HG03575 (cell line): ENCODE data around the gene LCE1C.

Source experiments
- ATAC-seq: cut with Tn5 transposase; IDR thresholded peaks from one replicate; pipeline ENCODE4 v1.9.1; 2021; ENCODE audit not compliant: unreplicated experiment, insufficient number of reproducible peaks, low FRiP score; ENCODE audit errors: extremely low read depth

Gene LCE1C

GRCh38 chr1:152806576-152806975, at the start of gene LCE1C:
Gene LCE1C, minus strand, starts transcription at chr1:152806651. Its CDS starts 1,173 bp downstream, at chr1:152805478.
- no peak for ATAC-seq

- ATAC-seq: no peak
Observed at GRCh38 chr1:152855661-152856060, 49.2 kb upstream of the LCE1C start.

- ATAC-seq: no peak
Observed at GRCh38 chr1:152842556-152842955, 36.1 kb upstream of the LCE1C start, which contains the start of gene LCE6A. Gene LCE6A, plus strand, starts transcription at chr1:152842856. Its CDS starts 665 bp downstream, at chr1:152843521.

- no peak for ATAC-seq
Observed at GRCh38 chr1:152836870-152837269, 30.4 kb upstream of the LCE1C start.

- ATAC-seq: no peak
Observed at GRCh38 chr1:152827173-152827572, 20.7 kb upstream of the LCE1C start, which contains the start of gene LCE1A. Gene LCE1A, plus strand, starts transcription at chr1:152827473. Its CDS starts 0 bp downstream, at chr1:152827473.

GRCh38 chr1:152824964-152825363, 18.5 kb upstream of the LCE1C start:
- no peak for ATAC-seq

- no peak for ATAC-seq
Observed at GRCh38 chr1:152823294-152823693, 16.8 kb upstream of the LCE1C start.

- no peak for ATAC-seq
Observed at GRCh38 chr1:152817309-152817708, 10.9 kb upstream of the LCE1C start.

GRCh38 chr1:152811671-152812070, 5.2 kb upstream of the LCE1C start, which contains the start of gene LCE1B:
Gene LCE1B, plus strand, starts transcription at chr1:152811971. Its CDS starts 476 bp downstream, at chr1:152812447.
- no peak for ATAC-seq

GRCh38 chr1:152811050-152811449, 4.6 kb upstream of the LCE1C start:
- ATAC-seq: no peak

- no peak for ATAC-seq
Observed at GRCh38 chr1:152801333-152801732, 5.1 kb downstream of the LCE1C start.

GRCh38 chr1:152796421-152796820, 10.0 kb downstream of the LCE1C start, which contains the start of gene LCE1D:
Gene LCE1D, plus strand, starts transcription at chr1:152796721. Its CDS starts 1,074 bp downstream, at chr1:152797795.
- no peak for ATAC-seq

- no peak for ATAC-seq
Observed at GRCh38 chr1:152795686-152796085, 10.8 kb downstream of the LCE1C start.

- ATAC-seq: no peak
Observed at GRCh38 chr1:152786077-152786476, 20.4 kb downstream of the LCE1C start, which contains the start of gene LCE1E. Gene LCE1E, plus strand, starts transcription at chr1:152786257. Its CDS starts 1,043 bp downstream, at chr1:152787300.

- no peak for ATAC-seq
Observed at GRCh38 chr1:152783095-152783494, 23.4 kb downstream of the LCE1C start.

- ATAC-seq: no peak
Observed at GRCh38 chr1:152777510-152778137, 28.8 kb downstream of the LCE1C start.

GRCh38 chr1:152776361-152776760, 30.1 kb downstream of the LCE1C start:
- no peak for ATAC-seq

- ATAC-seq: no peak
Observed at GRCh38 chr1:152774875-152775274, 31.6 kb downstream of the LCE1C start, which contains the start of gene LCE1F. Gene LCE1F, plus strand, starts transcription at chr1:152775140. Its CDS starts 1,232 bp downstream, at chr1:152776372.

GRCh38 chr1:152770411-152770810, 36.0 kb downstream of the LCE1C start:
- ATAC-seq: no peak

- no peak for ATAC-seq
Observed at GRCh38 chr1:152768847-152769533, 37.5 kb downstream of the LCE1C start.
